GM10266 (cell line): Measurements from ENCODE around the gene SDHAF2.

ENCODE experiments used
- DNase-seq: peaks from one replicate; pipeline ENCODE4 v3.0.0; 2012; ENCODE audit errors: extremely low spot score
- CTCF ChIP-seq: IDR thresholded peaks from 2 replicates; pipeline ENCODE4 v1.5.1; 2012; ENCODE audit warnings: mild to moderate bottlenecking, low read depth; ENCODE audit not compliant: control insufficient read depth, insufficient read depth; ENCODE audit errors: missing control alignments

SDHAF2 gene

GRCh38 chr11:61413496-61413895 lies 16.4 kb upstream of the SDHAF2 start:
- no peak for TF ChIP-seq CTCF
- DNase-seq, result no peak

GRCh38 chr11:61414547-61414946 lies 15.4 kb upstream of the SDHAF2 start:
- no peak for DNase-seq
- no peak for TF ChIP-seq CTCF

DNA sequence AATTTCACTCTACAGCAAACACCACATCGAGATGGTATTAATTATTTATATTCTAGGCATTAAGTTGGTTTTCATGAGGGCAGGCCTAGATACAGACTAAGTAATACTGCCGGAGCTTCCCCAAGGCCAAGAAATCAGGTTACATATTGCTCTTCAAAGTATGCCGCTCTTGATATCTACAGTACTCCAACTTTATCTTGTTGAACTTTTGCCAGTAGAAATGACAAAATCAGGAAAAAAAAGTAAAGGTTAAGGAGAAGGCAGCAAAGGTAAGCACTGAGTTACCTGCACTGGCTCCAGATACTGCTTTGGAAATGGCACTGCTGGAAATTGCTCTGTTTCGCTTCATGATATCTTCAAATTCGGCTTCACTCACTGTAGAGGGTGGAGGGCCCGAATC lies 14.5 kb upstream of the SDHAF2 start:
- TF ChIP-seq CTCF, result no peak
- no peak for DNase-seq

DNA sequence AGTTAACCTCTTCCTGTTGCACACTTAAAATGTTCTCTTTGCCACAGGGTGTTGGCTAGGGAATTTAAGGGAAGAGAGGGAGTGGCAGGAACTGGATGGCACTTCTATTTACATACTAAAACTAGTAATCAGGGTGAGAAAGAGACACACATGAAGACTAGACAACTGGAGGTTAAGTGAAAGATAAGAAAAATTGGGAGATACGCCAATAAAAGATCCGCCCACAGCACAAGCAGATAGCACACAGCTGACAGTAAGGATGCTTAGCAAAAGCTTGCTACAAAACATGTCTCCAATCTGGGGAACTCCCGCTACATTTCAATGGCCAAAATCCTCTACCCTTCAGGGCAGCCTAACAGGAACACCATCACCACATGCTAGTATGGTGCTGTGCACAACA lies 13.0 kb upstream of the SDHAF2 start:
- no peak for TF ChIP-seq CTCF
- DNase-seq, result no peak

GRCh38 chr11:61417670-61418069 lies 12.3 kb upstream of the SDHAF2 start:
- DNase-seq, result no peak

DNA sequence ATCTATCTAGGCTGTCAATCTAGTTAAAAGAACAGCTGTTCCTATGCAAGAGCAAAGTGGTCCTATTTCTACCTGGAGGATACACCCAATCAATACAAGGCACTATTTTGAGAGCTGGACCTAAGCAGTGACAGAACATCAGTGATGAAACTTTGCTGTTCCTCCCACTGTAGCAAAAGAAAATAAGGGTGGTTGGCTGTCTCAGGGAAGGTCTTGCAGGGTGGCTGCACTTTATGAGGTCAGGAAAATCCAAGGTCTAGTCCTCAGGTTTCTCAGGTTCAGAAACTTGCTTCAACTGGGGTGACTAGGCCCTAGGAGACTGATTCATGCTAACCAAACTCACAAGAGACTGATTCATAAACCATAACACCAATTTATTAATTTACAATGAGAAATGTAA lies 11.8 kb upstream of the SDHAF2 start:
- TF ChIP-seq CTCF, result no peak
- DNase-seq, result no peak

More at GRCh38 chr11:61417670-61418069, 12.3 kb upstream of the SDHAF2 start:
- no peak for TF ChIP-seq CTCF

GRCh38 chr11:61422226-61422625 lies 7.7 kb upstream of the SDHAF2 start:
- DNase-seq, result no peak
- TF ChIP-seq CTCF, result no peak
